ENCODE data around the gene PNPLA2.

Gene PNPLA2

GRCh38 chr11:868394-868793 is 49.7 kb downstream of the PNPLA2 start:
- DNase-seq (ENCODE audit: insufficient read length, low spot score) (no peak), FAIRE-seq (no peak)

- no peak for DNase-seq (ENCODE audit: insufficient read length, low spot score)
- FAIRE-seq = no peak
These were observed 50.1 kb downstream of the PNPLA2 start for GRCh38 chr11:868802-869201.

- DNase-seq (ENCODE audit: insufficient read length, low spot score) (no peak), FAIRE-seq (no peak)
These were observed 50.8 kb downstream of the PNPLA2 start for GRCh38 chr11:869399-870126.

- FAIRE-seq (no peak), DNase-seq (ENCODE audit: insufficient read length, low spot score) (no peak)
These were observed 51.4 kb downstream of the PNPLA2 start for GRCh38 chr11:870127-870413.

- no peak for DNase-seq (ENCODE audit: insufficient read length, low spot score)
- FAIRE-seq = no peak
These were observed 51.7 kb downstream of the PNPLA2 start for GRCh38 chr11:870418-870817.

GRCh38 chr11:871472-871871 is 52.8 kb downstream of the PNPLA2 start:
- DNase-seq (ENCODE audit: insufficient read length, low spot score) = no peak
- FAIRE-seq = no peak

- DNase-seq (ENCODE audit: insufficient read length, low spot score) = no peak
- FAIRE-seq = no peak
These were observed 54.1 kb downstream of the PNPLA2 start for GRCh38 chr11:872799-873198.

- DNase-seq (ENCODE audit: insufficient read length, low spot score) (no peak), FAIRE-seq (no peak)
These were observed 55.0 kb downstream of the PNPLA2 start for GRCh38 chr11:873706-874105.
